ENCODE data around the gene INSM2. TPM values are rescaled to one million over a fixed set of nuclear protein-coding genes. Genes with fewer than 3 reads are reported as not detected.

INSM2 gene
- total RNA-seq, 2 experiments from 2014 or later = not detected

GRCh38 chr14:35535483-35536112 lies 1.6 kb downstream of the INSM2 start:
- DNase-seq = no peak
- ChIA-PET POLR2A (interaction anchor here (1.7 kb wide), 1 partner anchor 30 kb away, joined by 3 read pairs; no protein-coding TSS in a partner anchor), CTCF (interaction anchor here (1.1 kb wide), 1 partner anchor 283 kb away, joined by 3 read pairs; no protein-coding TSS in a partner anchor)
- Mint-ChIP-seq H3K4me1 (ENCODE audit: low read depth) (peaks cover 6% of the 10 kb centered on the region), H3K27me3 (peaks cover 42% of the 10 kb centered on the region), H3K9me3 (no peaks in the 10 kb centered on the region), H3K36me3 (ENCODE audit: low read depth) (peaks cover 9% of the 10 kb centered on the region), H3K27ac (no peak overlapping the region), H3K4me3 (no peak overlapping the region)
- no peak for TF ChIP-seq CTCF (IDR thresholded peaks at IDR 0.05)
- no peak for ATAC-seq
- intact Hi-C loops (cut with micrococcal nuclease) = no loop called here

- intact Hi-C loops (cut with micrococcal nuclease) = no loop called here
Measured at GRCh38 chr14:35539969-35540368, 6.0 kb downstream of the INSM2 start.

GRCh38 chr14:35543006-35543405 lies 9.0 kb downstream of the INSM2 start:
- Mint-ChIP-seq H3K9me3 (no peaks in the 10 kb centered on the region), H3K4me3 (no peak overlapping the region), H3K27ac (no peak overlapping the region), H3K27me3 (no peaks in the 10 kb centered on the region), H3K4me1 (ENCODE audit: low read depth) (no peaks in the 10 kb centered on the region), H3K36me3 (ENCODE audit: low read depth) (peaks cover 8% of the 10 kb centered on the region)
- CTCF ChIA-PET = interaction anchor here (1.1 to 1.3 kb wide), 2 partner anchors 12 to 104 kb away, joined by 4 to 6 read pairs; no protein-coding TSS in a partner anchor
- POLR2A ChIA-PET = no interaction called here
- ATAC-seq (no peak), DNase-seq (no peak)
- intact Hi-C loops (cut with micrococcal nuclease) = no loop called here
- TF ChIP-seq CTCF (IDR thresholded peaks at IDR 0.05) = no peak

More at GRCh38 chr14:35539969-35540368, 6.0 kb downstream of the INSM2 start:
- no peak for TF ChIP-seq CTCF (IDR thresholded peaks at IDR 0.05)
- Mint-ChIP-seq H3K27ac (no peak overlapping the region), H3K27me3 (peaks cover 14% of the 10 kb centered on the region), H3K4me1 (ENCODE audit: low read depth) (no peaks in the 10 kb centered on the region), H3K4me3 (no peak overlapping the region), H3K9me3 (no peaks in the 10 kb centered on the region), H3K36me3 (ENCODE audit: low read depth) (peaks cover 10% of the 10 kb centered on the region)
- ChIA-PET CTCF (no interaction called here), POLR2A (no interaction called here)
- DNase-seq = no peak
- ATAC-seq = no peak

- POLR2A ChIA-PET = no interaction called here
- no peak for TF ChIP-seq CTCF (IDR thresholded peaks at IDR 0.05)
- H3K4me3 Mint-ChIP-seq = no peak overlapping the region
- CTCF ChIA-PET = no interaction called here
- H3K27me3 Mint-ChIP-seq = no peaks in the 10 kb centered on the region
- no peaks in the 10 kb centered on the region for H3K4me1 Mint-ChIP-seq (ENCODE audit: low read depth)
- H3K9me3 Mint-ChIP-seq = no peaks in the 10 kb centered on the region
- ATAC-seq (no peak), DNase-seq (no peak)
- intact Hi-C loops (cut with micrococcal nuclease) = no loop called here
- H3K27ac Mint-ChIP-seq = no peak overlapping the region
- peaks cover 4% of the 10 kb centered on the region for H3K36me3 Mint-ChIP-seq (ENCODE audit: low read depth)
Measured at GRCh38 chr14:35549551-35549950, 15.6 kb downstream of the INSM2 start.

- POLR2A ChIA-PET = no interaction called here
- H3K9me3 Mint-ChIP-seq = no peaks in the 10 kb centered on the region
- CTCF ChIA-PET = interaction anchor here (0.6 kb wide), 1 partner anchor 23 kb away, joined by 3 read pairs; no protein-coding TSS in a partner anchor
- DNase-seq = no peak
- peaks cover 4% of the 10 kb centered on the region for H3K36me3 Mint-ChIP-seq (ENCODE audit: low read depth)
- no peak for TF ChIP-seq CTCF (IDR thresholded peaks at IDR 0.05)
- no peak overlapping the region for H3K27ac Mint-ChIP-seq
- H3K4me1 Mint-ChIP-seq (ENCODE audit: low read depth) = no peaks in the 10 kb centered on the region
- no peak overlapping the region for H3K4me3 Mint-ChIP-seq
- H3K27me3 Mint-ChIP-seq = no peaks in the 10 kb centered on the region
- intact Hi-C loops (cut with micrococcal nuclease) = no loop called here
- ATAC-seq = no peak
Measured at GRCh38 chr14:35551081-35551480, 17.1 kb downstream of the INSM2 start.

Measured in activated CD8-positive, alpha-beta T cell treated with anti-CD3 and anti-CD28 coated beads for 36 hours (primary cell).